A549 treated with AZD2906 at 1 μM for 4 hours (cell line): Measurements from ENCODE around the gene DIS3L2. TPM values are rescaled to one million over a fixed set of nuclear protein-coding genes. Genes with fewer than 3 reads are reported as not detected.

Experiments
- total RNA-seq: library from RNA; stranded (reverse); fragments of 200-300 nt; extraction: Qiagen RNA extraction; gene quantifications from 5 replicates; pipeline ENCODE4 v1.2.3, GENCODE V29; 2022

The DIS3L2 gene
- total RNA-seq = 11.0 to 13.2 TPM (median 12.0 TPM) in 5 replicates

GRCh38 chr2:231961349-231962166, at the start of gene DIS3L2:
DIS3L2 (plus strand) TSS chr2:231961713; CDS start chr2:232014928, 53,215 bp downstream.

GRCh38 chr2:231926180-231926741, 35.3 kb upstream of the DIS3L2 start, which contains the start of gene NPPC:
NPPC (minus strand) TSS chr2:231926396; CDS start chr2:231926249, 147 bp downstream.

GRCh38 chr2:232378735-232379151, 417.2 kb downstream of the DIS3L2 start, which contains the start of gene ALPP:
ALPP (plus strand) TSS chr2:232378751; CDS start chr2:232378803, 52 bp downstream.

Other genes starting within 250 kb of the DIS3L2 start
- 19.0 to 23.4 TPM (median 22.0 TPM) in 5 replicates for gene PDE6D, start 180.4 kb upstream of the DIS3L2 start, total RNA-seq
- 34.9 to 42.8 TPM (median 40.5 TPM) in 5 replicates for gene COPS7B, start 175.3 kb upstream of the DIS3L2 start, total RNA-seq
- gene NPPC, start 35.3 kb upstream of the DIS3L2 start, total RNA-seq = 0.24 to 0.70 TPM (median 0.34 TPM) in 4 of 5 replicates, not detected in the other